Mesendoderm (in vitro differentiated cells): ENCODE data around the gene PISD.

ENCODE experiments used
- DNase-seq: peaks from one replicate; pipeline ENCODE4 v3.0.0; 2013
- H2AK5ac ChIP-seq: 2 replicates; pipeline ENCODE4 v1.6.1; 2013; ENCODE audit warnings: low read length, inconsistent platforms
- H2BK120ac ChIP-seq: 2 replicates; pipeline ENCODE4 v1.6.1; 2013; ENCODE audit warnings: low read depth, mild to moderate bottlenecking, low read length, moderate library complexity, mixed read lengths
- H2BK15ac ChIP-seq: replicated peaks from 2 replicates; pipeline ENCODE4 v1.6.1; 2013; ENCODE audit warnings: low read depth, mild to moderate bottlenecking, moderate library complexity
- H2BK5ac ChIP-seq: 2 replicates; pipeline ENCODE4 v1.6.1; 2013; ENCODE audit warnings: low read length, inconsistent platforms
- H3K18ac ChIP-seq: 2 replicates; pipeline ENCODE4 v1.6.1; 2013; ENCODE audit warnings: mild to moderate bottlenecking, low read length, mixed read lengths
- H3K23ac ChIP-seq: one replicate; pipeline ENCODE4 v1.6.1; 2013; ENCODE audit warnings: low read length
- H3K27ac ChIP-seq: 2 replicates; pipeline ENCODE4 v1.5.1; 2013; ENCODE audit warnings: low read depth, mild to moderate bottlenecking, inconsistent platforms, low read length, moderate library complexity
- H3K27me3 ChIP-seq: 2 replicates; pipeline ENCODE4 v1.6.1; 2013; ENCODE audit warnings: low read length, control low read depth, mild to moderate bottlenecking, inconsistent platforms; ENCODE audit not compliant: insufficient read depth, poor library complexity
- H3K36me3 ChIP-seq: 2 replicates; pipeline ENCODE4 v1.6.1; 2013; ENCODE audit warnings: low read length, inconsistent platforms; ENCODE audit not compliant: control insufficient read depth, insufficient read depth
- H3K4ac ChIP-seq: one replicate; pipeline ENCODE4 v1.6.1; 2013; ENCODE audit warnings: low read depth, mild to moderate bottlenecking, low read length, moderate library complexity
- H3K4me1 ChIP-seq: 2 replicates; pipeline ENCODE4 v1.6.1; 2013; ENCODE audit warnings: low read depth, low read length, inconsistent platforms; ENCODE audit not compliant: control insufficient read depth
- H3K4me2 ChIP-seq: 2 replicates; pipeline ENCODE4 v1.6.1; 2013; ENCODE audit warnings: low read length
- H3K4me3 ChIP-seq: 2 replicates; pipeline ENCODE4 v1.5.1; 2013; ENCODE audit warnings: mild to moderate bottlenecking, low read length
- H3K56ac ChIP-seq: one replicate; pipeline ENCODE4 v1.6.1; 2013; ENCODE audit warnings: low read length
- H3K79me1 ChIP-seq: 2 replicates; pipeline ENCODE4 v1.6.1; 2013; ENCODE audit warnings: low read length, inconsistent platforms
- H3K79me2 ChIP-seq: 2 replicates; pipeline ENCODE4 v1.6.1; 2013; ENCODE audit warnings: mild to moderate bottlenecking, low read length; ENCODE audit not compliant: control insufficient read depth, insufficient read depth
- H3K9ac ChIP-seq: 2 replicates; pipeline ENCODE4 v1.6.1; 2013; ENCODE audit warnings: low read length, inconsistent platforms
- H4K5ac ChIP-seq: one replicate; pipeline ENCODE4 v1.6.1; 2013; ENCODE audit warnings: low read length
- H4K8ac ChIP-seq: one replicate; pipeline ENCODE4 v1.6.1; 2013; ENCODE audit warnings: low read depth, mild to moderate bottlenecking, control low read depth, low read length, moderate library complexity
- WGBS: extraction: QIAGEN DNeasy Blood & Tissue Kit; methylation state at CpG from one replicate; pipeline ENCODE4 v1.1.7; 2013; ENCODE audit warnings: low lambda C conversion rate, missing lambda C conversion rate; ENCODE audit not compliant: insufficient coverage; ENCODE audit errors: extremely low coverage; 5-methylcytosine and 5-hydroxymethylcytosine counted together

The PISD gene

GRCh38 chr22:31575190-31575589 lies 86.8 kb downstream of the PISD start:
- H3K4me3 ChIP-seq: no peak overlapping the region
- H3K4me2 ChIP-seq: no peak overlapping the region
- H3K79me2 ChIP-seq: no peaks in the 10 kb centered on the region
- no peak overlapping the region for H3K27ac ChIP-seq
- H2BK120ac ChIP-seq: no peak overlapping the region
- H3K9ac ChIP-seq: no peak overlapping the region
- H4K5ac ChIP-seq: no peak overlapping the region
- WGBS: no CpG with 5 or more reads among the region's 8 CpGs
- no peak overlapping the region for H3K56ac ChIP-seq
- no peaks in the 10 kb centered on the region for H3K36me3 ChIP-seq
- no peak overlapping the region for H2BK15ac ChIP-seq
- no peaks in the 10 kb centered on the region for H3K4me1 ChIP-seq
- no peak overlapping the region for H2BK5ac ChIP-seq
- no peak for DNase-seq
- no peak overlapping the region for H3K23ac ChIP-seq
- no peaks in the 10 kb centered on the region for H3K27me3 ChIP-seq
- H4K8ac ChIP-seq: no peak overlapping the region
- no peaks in the 10 kb centered on the region for H3K79me1 ChIP-seq
- H3K18ac ChIP-seq: no peak overlapping the region
- no peak overlapping the region for H2AK5ac ChIP-seq
- H3K4ac ChIP-seq: no peak overlapping the region

- Histone ChIP-seq H4K8ac (no peak overlapping the region), H3K4me3 (no peak overlapping the region), H2AK5ac (no peak overlapping the region), H3K9ac (no peak overlapping the region), H3K27ac (no peak overlapping the region), H2BK5ac (no peak overlapping the region), H2BK15ac (no peak overlapping the region), H3K4ac (no peak overlapping the region), H3K18ac (no peak overlapping the region), H3K56ac (no peak overlapping the region), H3K79me1 (no peaks in the 10 kb centered on the region), H3K27me3 (no peaks in the 10 kb centered on the region), H3K36me3 (no peaks in the 10 kb centered on the region), H2BK120ac (no peak overlapping the region), H4K5ac (no peak overlapping the region), H3K23ac (no peak overlapping the region), H3K79me2 (no peaks in the 10 kb centered on the region), H3K4me1 (no peaks in the 10 kb centered on the region), H3K4me2 (no peak overlapping the region)
- WGBS: no CpG with 5 or more reads among the region's 3 CpGs
- DNase-seq: no peak
Measured at GRCh38 chr22:31574055-31574670, 87.9 kb downstream of the PISD start.

- H3K23ac ChIP-seq: no peak overlapping the region
- H4K5ac ChIP-seq: no peak overlapping the region
- no peak overlapping the region for H3K56ac ChIP-seq
- no peak overlapping the region for H3K18ac ChIP-seq
- H3K4me1 ChIP-seq: no peaks in the 10 kb centered on the region
- no peak for DNase-seq
- no peak overlapping the region for H3K4me3 ChIP-seq
- H3K79me1 ChIP-seq: no peaks in the 10 kb centered on the region
- H2BK120ac ChIP-seq: no peak overlapping the region
- WGBS: no CpG with 5 or more reads among the region's 5 CpGs
- H3K79me2 ChIP-seq: no peaks in the 10 kb centered on the region
- no peak overlapping the region for H3K9ac ChIP-seq
- no peak overlapping the region for H3K4ac ChIP-seq
- H2BK15ac ChIP-seq: no peak overlapping the region
- H2BK5ac ChIP-seq: no peak overlapping the region
- no peak overlapping the region for H3K4me2 ChIP-seq
- H3K36me3 ChIP-seq: no peaks in the 10 kb centered on the region
- no peak overlapping the region for H3K27ac ChIP-seq
- no peaks in the 10 kb centered on the region for H3K27me3 ChIP-seq
- no peak overlapping the region for H4K8ac ChIP-seq
- H2AK5ac ChIP-seq: no peak overlapping the region
Measured at GRCh38 chr22:31572939-31573338, 89.1 kb downstream of the PISD start.

- no CpG with 5 or more reads among the region's 1 CpG for WGBS
Measured at GRCh38 chr22:31569126-31569525, 92.9 kb downstream of the PISD start.

More at GRCh38 chr22:31569126-31569525, 92.9 kb downstream of the PISD start:
- no peak for DNase-seq
- Histone ChIP-seq H3K56ac (no peak overlapping the region), H3K4me1 (no peaks in the 10 kb centered on the region), H3K4me2 (no peak overlapping the region), H3K9ac (no peak overlapping the region), H4K5ac (no peak overlapping the region), H3K27ac (no peak overlapping the region), H4K8ac (no peak overlapping the region), H2BK15ac (no peak overlapping the region), H3K18ac (no peak overlapping the region), H2BK5ac (no peak overlapping the region), H3K4ac (no peak overlapping the region), H2BK120ac (no peak overlapping the region), H3K4me3 (no peak overlapping the region), H3K79me2 (no peaks in the 10 kb centered on the region), H3K79me1 (no peaks in the 10 kb centered on the region), H3K27me3 (no peaks in the 10 kb centered on the region), H3K23ac (no peak overlapping the region), H2AK5ac (no peak overlapping the region), H3K36me3 (no peaks in the 10 kb centered on the region)
